ENCODE data around the gene HDAC6.

Gene HDAC6

DNA sequence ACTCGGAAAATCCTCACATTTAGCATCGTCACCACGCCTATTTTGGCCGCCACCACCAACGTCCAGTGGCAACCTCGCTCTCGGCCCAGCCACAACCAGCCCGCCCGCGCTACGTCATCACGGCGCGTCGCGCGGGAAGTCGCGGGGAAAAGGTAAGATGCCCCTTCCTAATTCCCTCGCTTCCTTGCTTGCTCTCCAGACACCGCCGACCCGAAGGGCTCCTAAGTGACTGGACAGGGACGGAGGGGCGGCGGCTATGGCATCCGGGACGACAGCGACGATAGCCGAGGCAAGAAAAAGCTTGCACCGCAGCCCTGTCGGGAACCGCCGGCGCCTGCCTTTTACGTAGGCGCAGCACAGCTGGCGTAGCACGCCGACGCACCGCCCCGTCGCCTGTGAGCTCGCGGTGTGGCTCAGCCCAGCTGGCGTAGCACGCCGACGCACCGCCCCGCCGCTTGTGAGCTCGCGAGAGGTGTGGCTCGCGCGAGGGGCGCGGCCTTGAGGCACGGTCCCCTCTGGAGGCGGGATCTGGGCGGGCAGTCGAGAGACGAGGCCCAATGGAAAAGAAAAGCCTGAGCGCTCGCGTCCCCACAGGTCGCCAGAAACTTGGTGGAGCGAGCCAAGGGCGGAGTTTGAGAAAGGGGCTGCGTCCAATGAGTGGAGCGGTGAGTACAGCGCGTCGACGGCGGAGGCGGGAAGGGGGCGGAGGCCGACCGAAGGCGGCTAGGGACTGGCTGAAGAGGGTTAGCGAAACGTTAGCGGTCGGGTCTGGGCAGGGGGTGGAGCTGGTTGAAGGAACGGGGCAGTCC lies at the start of gene HDAC6:
HDAC6 (plus strand) TSS at position 788 of the 809 bp plus-strand sequence. CDS start 626 bp downstream, outside the sequence.
- peak within 1 kb of the TSS; percentile 98 for H3K27ac Mint-ChIP-seq
- peaks cover 25% of the 10 kb centered on the region for H3K4me1 Mint-ChIP-seq
- H3K4me3 Mint-ChIP-seq, result peak within 1 kb of the TSS; percentile 96
- H3K9me3 Mint-ChIP-seq, result no peaks in the 10 kb centered on the region
- peaks cover 6% of the 10 kb centered on the region for H3K36me3 Mint-ChIP-seq
- no peaks in the 10 kb centered on the region for H3K27me3 Mint-ChIP-seq

DNA sequence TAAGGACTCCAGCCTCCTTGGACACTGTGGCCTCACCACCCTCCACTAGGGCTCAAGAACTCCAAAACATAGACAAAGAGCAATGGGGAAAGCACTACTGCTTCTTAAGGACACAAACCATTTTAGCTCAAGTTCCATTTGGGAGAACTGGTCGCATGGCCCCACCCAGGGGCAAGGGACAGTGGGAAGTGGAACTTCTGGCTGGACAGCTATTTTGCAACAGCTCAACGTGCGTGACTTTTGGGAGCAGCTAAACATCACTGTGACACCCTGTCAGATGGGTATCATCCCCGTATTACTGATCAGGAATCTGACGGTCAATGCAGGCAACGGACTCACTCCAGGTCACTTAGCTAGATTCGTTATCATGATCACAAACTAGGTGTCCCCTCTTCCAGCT lies 49.4 kb upstream of the HDAC6 start:
- peaks cover 6% of the 10 kb centered on the region for H3K4me1 Mint-ChIP-seq
- no peak overlapping the region for H3K27ac Mint-ChIP-seq
- H3K36me3 Mint-ChIP-seq, result no peaks in the 10 kb centered on the region
- H3K4me3 Mint-ChIP-seq, result no peak overlapping the region
- H3K9me3 Mint-ChIP-seq, result no peaks in the 10 kb centered on the region
- H3K27me3 Mint-ChIP-seq, result no peaks in the 10 kb centered on the region

- no peaks in the 10 kb centered on the region for H3K27me3 Mint-ChIP-seq
- no peak overlapping the region for H3K27ac Mint-ChIP-seq
- H3K4me3 Mint-ChIP-seq, result no peak overlapping the region
- H3K36me3 Mint-ChIP-seq, result no peaks in the 10 kb centered on the region
- H3K4me1 Mint-ChIP-seq, result peaks cover 6% of the 10 kb centered on the region
- no peaks in the 10 kb centered on the region for H3K9me3 Mint-ChIP-seq
These were observed 48.1 kb upstream of the HDAC6 start for GRCh38 chrX:48753708-48754228.

- H3K27ac Mint-ChIP-seq, result no peak overlapping the region
- no peaks in the 10 kb centered on the region for H3K27me3 Mint-ChIP-seq
- no peaks in the 10 kb centered on the region for H3K36me3 Mint-ChIP-seq
- no peak overlapping the region for H3K4me3 Mint-ChIP-seq
- H3K4me1 Mint-ChIP-seq, result peaks cover 6% of the 10 kb centered on the region
- no peaks in the 10 kb centered on the region for H3K9me3 Mint-ChIP-seq
These were observed 47.6 kb upstream of the HDAC6 start for GRCh38 chrX:48754238-48754637.

- no peaks in the 10 kb centered on the region for H3K27me3 Mint-ChIP-seq
- H3K4me3 Mint-ChIP-seq, result no peak within 1 kb of the TSS
- no peaks in the 10 kb centered on the region for H3K36me3 Mint-ChIP-seq
- no peak within 1 kb of the TSS for H3K27ac Mint-ChIP-seq
- no peaks in the 10 kb centered on the region for H3K9me3 Mint-ChIP-seq
- no peaks in the 10 kb centered on the region for H3K4me1 Mint-ChIP-seq
These were observed 40.0 kb upstream of the HDAC6 start, which contains the start of gene GLOD5 for GRCh38 chrX:48761674-48762471. Gene GLOD5, plus strand, starts transcription at chrX:48761747. Its CDS starts 44 bp downstream, at chrX:48761791.

DNA sequence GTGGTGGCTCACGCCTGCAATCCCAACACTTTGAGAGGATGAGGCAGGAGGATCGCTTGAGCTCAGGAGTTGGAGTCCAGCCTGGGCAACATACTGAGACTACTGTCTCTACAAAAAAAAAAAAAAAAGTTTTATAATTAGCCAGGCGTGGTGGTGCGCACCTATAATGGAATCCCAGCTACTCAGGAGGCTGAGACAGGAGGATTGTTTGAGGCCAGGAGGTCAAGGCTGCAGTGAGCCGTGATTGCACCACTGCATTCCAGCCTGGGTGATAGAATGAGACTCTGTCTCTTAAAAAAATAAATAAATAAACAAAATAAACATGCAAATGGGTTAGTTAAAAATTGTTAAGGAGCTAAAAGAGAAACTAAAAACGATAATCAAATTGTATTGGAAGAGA lies 32.6 kb upstream of the HDAC6 start:
- H3K4me1 Mint-ChIP-seq, result no peaks in the 10 kb centered on the region
- no peak overlapping the region for H3K27ac Mint-ChIP-seq
- no peak overlapping the region for H3K4me3 Mint-ChIP-seq
- H3K36me3 Mint-ChIP-seq, result no peaks in the 10 kb centered on the region
- no peaks in the 10 kb centered on the region for H3K9me3 Mint-ChIP-seq
- no peaks in the 10 kb centered on the region for H3K27me3 Mint-ChIP-seq

- no peaks in the 10 kb centered on the region for H3K36me3 Mint-ChIP-seq
- H3K27ac Mint-ChIP-seq, result no peak overlapping the region
- H3K9me3 Mint-ChIP-seq, result no peaks in the 10 kb centered on the region
- no peaks in the 10 kb centered on the region for H3K4me1 Mint-ChIP-seq
- H3K4me3 Mint-ChIP-seq, result no peak overlapping the region
- no peaks in the 10 kb centered on the region for H3K27me3 Mint-ChIP-seq
These were observed 31.6 kb upstream of the HDAC6 start for GRCh38 chrX:48770296-48770695.

GRCh38 chrX:48772602-48773001 lies 29.3 kb upstream of the HDAC6 start:
- Mint-ChIP-seq H3K36me3 (no peaks in the 10 kb centered on the region), H3K4me1 (no peaks in the 10 kb centered on the region), H3K9me3 (no peaks in the 10 kb centered on the region), H3K4me3 (no peak overlapping the region), H3K27ac (no peak overlapping the region), H3K27me3 (no peaks in the 10 kb centered on the region)

GRCh38 chrX:48776818-48777439 lies 24.9 kb upstream of the HDAC6 start:
- H3K4me3 Mint-ChIP-seq, result no peak overlapping the region

GRCh38 chrX:48779399-48779798 lies 22.5 kb upstream of the HDAC6 start:
- Mint-ChIP-seq H3K9me3 (no peaks in the 10 kb centered on the region), H3K4me1 (no peaks in the 10 kb centered on the region), H3K27ac (no peak overlapping the region), H3K36me3 (no peaks in the 10 kb centered on the region), H3K4me3 (no peak overlapping the region), H3K27me3 (no peaks in the 10 kb centered on the region)

More at GRCh38 chrX:48776818-48777439, 24.9 kb upstream of the HDAC6 start:
- H3K27me3 Mint-ChIP-seq, result no peaks in the 10 kb centered on the region
- no peak overlapping the region for H3K27ac Mint-ChIP-seq
- H3K4me1 Mint-ChIP-seq, result no peaks in the 10 kb centered on the region
- H3K9me3 Mint-ChIP-seq, result no peaks in the 10 kb centered on the region
- no peaks in the 10 kb centered on the region for H3K36me3 Mint-ChIP-seq

- H3K9me3 Mint-ChIP-seq, result no peaks in the 10 kb centered on the region
- H3K4me3 Mint-ChIP-seq, result no peak overlapping the region
- H3K4me1 Mint-ChIP-seq, result no peaks in the 10 kb centered on the region
- no peak overlapping the region for H3K27ac Mint-ChIP-seq
- H3K36me3 Mint-ChIP-seq, result no peaks in the 10 kb centered on the region
- no peaks in the 10 kb centered on the region for H3K27me3 Mint-ChIP-seq
These were observed 20.2 kb upstream of the HDAC6 start for GRCh38 chrX:48781705-48782104.

DNA sequence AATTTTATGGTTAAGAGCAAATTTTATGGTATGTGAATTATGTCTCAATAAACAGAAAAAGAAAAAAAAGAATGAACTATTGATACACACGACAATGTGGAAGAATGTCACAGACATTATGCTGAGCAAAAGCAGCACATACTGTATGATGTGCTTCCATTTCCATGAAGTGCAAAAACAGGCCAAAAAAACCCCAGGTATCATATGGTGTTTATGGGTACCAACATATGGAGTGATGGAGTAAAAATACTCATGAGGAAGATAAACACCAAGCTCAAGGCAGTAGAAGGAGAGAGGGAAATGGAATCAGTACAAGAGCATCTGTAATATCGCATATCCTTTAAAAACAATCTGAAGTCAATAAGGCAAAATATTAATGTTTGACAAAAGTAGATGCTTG lies 19.7 kb upstream of the HDAC6 start:
- no peak overlapping the region for H3K4me3 Mint-ChIP-seq
- H3K36me3 Mint-ChIP-seq, result no peaks in the 10 kb centered on the region
- H3K4me1 Mint-ChIP-seq, result no peaks in the 10 kb centered on the region
- H3K27ac Mint-ChIP-seq, result no peak overlapping the region
- no peaks in the 10 kb centered on the region for H3K9me3 Mint-ChIP-seq
- no peaks in the 10 kb centered on the region for H3K27me3 Mint-ChIP-seq

DNA sequence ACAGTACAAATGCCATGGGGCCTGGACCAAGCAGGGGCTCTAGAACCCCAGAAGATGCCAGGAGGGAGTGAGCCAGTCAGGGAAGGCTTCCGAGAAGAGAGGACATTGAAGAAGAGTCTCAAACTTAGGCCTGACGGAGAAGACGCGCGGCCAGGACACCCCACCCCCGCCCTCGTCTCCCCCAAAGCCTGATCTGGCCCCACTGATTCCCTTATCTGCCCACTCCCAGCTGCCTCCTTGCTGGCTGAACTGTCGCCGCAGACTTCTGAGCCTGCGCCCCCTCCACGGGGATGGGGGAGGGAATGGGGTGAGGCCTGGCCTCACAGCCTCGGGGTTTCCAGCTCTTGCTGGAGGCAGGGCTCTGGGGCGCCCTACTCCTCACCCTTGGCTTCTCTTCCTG lies 19.1 kb upstream of the HDAC6 start:
- Mint-ChIP-seq H3K9me3 (no peaks in the 10 kb centered on the region), H3K4me3 (no peak overlapping the region), H3K27ac (no peak overlapping the region), H3K27me3 (no peaks in the 10 kb centered on the region), H3K36me3 (no peaks in the 10 kb centered on the region), H3K4me1 (no peaks in the 10 kb centered on the region)

- H3K9me3 Mint-ChIP-seq, result no peaks in the 10 kb centered on the region
- H3K4me3 Mint-ChIP-seq, result no peak overlapping the region
- peaks cover 3% of the 10 kb centered on the region for H3K4me1 Mint-ChIP-seq
- no peak overlapping the region for H3K27ac Mint-ChIP-seq
- no peaks in the 10 kb centered on the region for H3K27me3 Mint-ChIP-seq
- no peaks in the 10 kb centered on the region for H3K36me3 Mint-ChIP-seq
These were observed 17.1 kb upstream of the HDAC6 start for GRCh38 chrX:48784726-48785125.

DNA sequence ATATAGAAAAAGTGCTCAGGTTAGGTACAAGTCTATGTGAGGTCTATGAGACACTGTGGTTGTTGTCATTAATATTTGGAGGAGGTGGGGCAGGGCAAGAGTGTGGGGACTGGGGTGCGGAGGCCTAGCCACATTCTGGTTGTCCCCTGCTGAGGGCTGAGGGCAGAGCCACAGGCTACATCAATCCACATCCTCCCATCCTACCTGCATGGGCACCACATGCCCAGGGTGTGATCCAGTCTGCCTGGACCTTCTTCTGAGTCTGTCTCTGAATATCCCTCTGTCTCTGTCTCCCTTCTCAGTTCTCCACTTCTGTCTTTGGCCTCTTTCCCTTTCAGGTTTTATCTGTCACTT lies 16.7 kb upstream of the HDAC6 start:
- Mint-ChIP-seq H3K9me3 (no peaks in the 10 kb centered on the region), H3K4me3 (no peak overlapping the region), H3K27me3 (no peaks in the 10 kb centered on the region), H3K4me1 (peaks cover 7% of the 10 kb centered on the region), H3K36me3 (no peaks in the 10 kb centered on the region), H3K27ac (no peak overlapping the region)

All from activated naive CD4-positive, alpha-beta T cell treated with anti-CD3 and anti-CD28 coated beads, Interleukin-2, amount 50 U/mL, for 24 hours (primary cell).